CD4-positive, alpha-beta T cell treated with Interleukin-1 beta for 1 hour (primary cell): ENCODE results near the gene ASPRV1.

Experiments
- DNase-seq, 2 donors: peaks; one replicate each; pipeline ENCODE4 v3.0.0-alpha.2; 2020 to 2022

ASPRV1 gene

GRCh38 chr2:69988086-69988635, 26.7 kb upstream of the ASPRV1 start:
- DNase-seq = no peak

GRCh38 chr2:69986691-69987090, 25.3 kb upstream of the ASPRV1 start:
- no peak for DNase-seq

DNA sequence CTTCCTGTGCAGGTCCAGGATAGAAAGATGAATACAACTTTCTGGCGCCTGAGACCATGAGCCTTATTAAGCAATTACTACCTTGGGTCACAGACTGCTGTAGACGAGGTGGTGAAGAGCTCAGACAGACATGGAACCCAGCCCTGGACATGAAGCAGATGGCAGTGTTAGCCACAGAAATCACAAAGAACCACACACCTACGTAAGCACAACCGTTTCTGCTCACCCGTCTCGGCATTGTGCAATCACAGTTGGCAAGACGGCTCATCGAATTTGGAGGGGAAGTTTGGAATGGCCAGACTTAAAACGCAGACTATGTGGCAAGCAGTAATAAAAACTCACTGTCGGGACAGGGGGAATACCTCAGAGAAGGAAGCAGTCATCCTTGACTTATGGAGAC, 24.3 kb upstream of the ASPRV1 start:
- DNase-seq = peak; percentile 11 to 81

GRCh38 chr2:69985216-69985615, 23.8 kb upstream of the ASPRV1 start:
- no peak for DNase-seq

GRCh38 chr2:69983392-69983966, 22.0 kb upstream of the ASPRV1 start:
- no peak for DNase-seq

DNA sequence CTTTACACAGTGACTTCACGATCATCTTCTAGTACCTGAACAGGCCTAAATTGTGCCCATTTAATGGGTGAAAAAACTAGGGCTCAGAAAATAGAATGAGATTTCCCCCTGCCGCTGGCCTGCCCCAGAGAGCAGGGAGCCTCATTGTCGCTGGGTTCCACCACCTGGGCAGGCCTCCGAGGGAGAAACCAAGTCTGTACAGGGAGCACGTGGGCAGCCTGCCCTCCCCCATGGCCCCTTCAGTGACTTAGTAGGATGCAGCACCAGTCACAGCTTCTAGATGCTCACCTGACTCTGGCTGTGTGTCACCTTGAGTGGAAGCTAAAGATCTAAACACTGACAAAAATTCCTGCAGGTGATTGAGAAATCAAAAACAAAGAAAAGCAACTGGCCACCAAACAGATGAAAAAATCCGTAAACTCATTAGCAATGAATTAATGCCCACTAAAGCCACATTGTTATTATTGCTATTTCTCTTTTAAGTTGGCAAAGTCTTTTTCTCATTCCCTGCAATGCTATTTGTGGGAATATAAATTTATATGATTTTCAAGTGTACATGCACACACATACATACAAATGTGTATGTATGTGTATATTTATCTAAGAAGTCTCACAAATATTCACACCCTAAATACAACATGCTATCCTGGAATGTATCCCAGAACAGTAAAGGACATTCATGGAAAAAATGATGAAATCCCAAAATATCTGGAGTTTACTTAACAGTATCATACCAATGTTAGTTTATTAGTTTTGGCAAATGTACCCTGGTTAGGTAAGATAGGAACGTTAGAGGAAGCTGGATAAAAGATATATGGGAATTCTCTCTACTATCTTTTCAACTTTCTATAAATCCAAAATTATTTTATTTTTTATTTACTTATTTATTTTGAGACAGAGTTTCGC, 18.7 kb upstream of the ASPRV1 start:
- DNase-seq = no peak

GRCh38 chr2:69977906-69978482, 16.6 kb upstream of the ASPRV1 start:
- DNase-seq = no peak

- DNase-seq = peak in 1 of 2 donors; percentile 28
These were observed 15.8 kb upstream of the ASPRV1 start for GRCh38 chr2:69977186-69977585.

- DNase-seq = peak in 1 of 2 donors; percentile 37
These were observed 14.5 kb upstream of the ASPRV1 start for GRCh38 chr2:69975853-69976462.

GRCh38 chr2:69975136-69975852, 13.9 kb upstream of the ASPRV1 start:
- no peak for DNase-seq

DNA sequence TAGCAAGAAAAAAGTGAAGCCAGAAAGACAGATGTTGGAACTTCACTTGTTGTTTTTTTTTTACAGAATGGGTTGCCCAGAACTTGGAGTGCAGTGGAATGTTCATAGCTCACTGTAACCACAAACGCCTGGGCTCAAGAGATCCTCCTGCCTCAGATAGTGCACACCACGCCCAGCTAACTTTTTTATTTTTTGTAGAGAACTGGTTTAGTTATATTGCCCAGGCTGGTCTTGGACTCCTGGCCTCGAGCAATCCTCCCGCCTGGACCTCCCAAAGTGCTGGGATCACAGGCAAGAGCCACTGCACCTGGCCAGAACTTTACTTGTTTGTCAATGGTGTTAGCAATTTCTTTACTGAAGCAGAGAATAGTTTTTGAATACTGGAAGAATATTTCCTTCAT, 11.9 kb upstream of the ASPRV1 start:
- DNase-seq = no peak

DNA sequence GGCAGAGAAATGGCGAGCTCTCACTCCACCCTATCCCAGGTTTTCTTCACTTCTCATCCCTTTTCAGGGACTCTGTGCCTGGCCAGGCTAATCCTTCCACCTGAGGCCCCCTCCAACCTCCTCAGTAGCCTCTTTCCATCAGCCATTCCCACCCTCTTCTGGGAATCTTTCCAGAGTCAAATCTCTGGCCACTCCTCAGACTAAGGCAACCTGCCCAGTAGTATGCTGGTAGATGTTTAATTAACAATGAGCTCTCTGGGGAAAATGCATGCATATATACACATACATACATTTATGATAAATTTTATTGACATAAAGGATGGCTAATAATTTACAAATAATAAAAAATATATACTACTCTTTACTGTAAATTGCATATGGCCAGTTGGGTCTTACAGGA, 11.4 kb upstream of the ASPRV1 start:
- no peak for DNase-seq

DNA sequence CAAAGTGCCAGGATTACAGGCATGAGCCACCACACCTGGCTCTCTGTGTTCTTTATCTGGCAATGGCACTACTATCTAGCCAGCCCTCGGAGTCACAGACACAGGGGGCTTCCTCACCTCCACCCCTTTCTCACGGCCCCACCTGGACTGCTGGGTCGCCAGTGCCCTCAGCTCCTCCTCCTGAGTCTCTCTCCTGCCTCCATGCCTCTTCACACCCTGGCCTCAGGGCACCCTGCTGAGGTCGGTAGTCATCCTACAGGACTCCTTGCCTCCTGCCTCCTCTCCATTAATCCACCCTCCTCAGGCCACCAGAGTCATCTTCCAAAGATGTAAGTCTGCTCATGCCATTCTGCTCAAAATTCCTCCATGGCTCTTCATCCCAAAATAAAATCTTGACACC, 8.6 kb upstream of the ASPRV1 start:
- DNase-seq = no peak

GRCh38 chr2:69969126-69969983, 7.9 kb upstream of the ASPRV1 start:
- DNase-seq = no peak

DNA sequence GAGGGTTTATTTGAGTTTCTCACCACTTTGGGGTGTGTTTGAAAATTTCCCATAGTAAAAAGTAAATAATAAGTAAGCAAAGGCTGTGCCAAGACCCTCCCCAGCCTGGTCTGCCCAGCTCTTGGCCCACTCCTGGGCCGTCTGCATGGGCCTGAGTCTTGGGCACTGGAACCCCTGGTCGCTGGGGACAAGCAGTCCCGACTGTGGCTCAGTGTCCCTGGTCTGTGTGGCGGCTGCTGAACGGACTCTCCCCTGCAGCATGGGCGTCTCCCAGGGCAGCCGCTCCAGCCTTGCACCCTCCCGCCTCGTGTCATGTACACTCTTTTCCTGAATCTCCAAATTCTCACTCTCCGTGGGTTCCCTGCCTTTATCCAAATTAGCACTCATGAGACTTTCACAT, 7.2 kb upstream of the ASPRV1 start:
- no peak for DNase-seq

DNA sequence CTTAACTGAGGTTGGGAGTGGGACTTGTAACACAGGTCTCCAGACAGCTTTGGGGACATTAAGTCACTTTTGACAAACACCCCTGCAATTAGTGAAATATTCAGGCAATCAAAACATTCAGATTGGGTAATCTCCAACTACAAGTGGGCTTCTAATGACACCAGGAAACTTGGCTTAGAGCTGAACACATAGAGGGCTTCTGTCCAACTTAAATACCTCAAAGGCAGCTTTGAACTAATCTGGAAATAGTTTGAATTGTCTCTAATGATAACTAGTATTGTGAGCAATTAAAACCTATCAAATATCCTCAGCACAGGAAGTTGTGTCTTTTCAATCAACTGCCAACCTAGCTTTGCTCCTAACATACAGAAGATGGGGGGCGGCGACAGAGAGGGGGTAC, 5.1 kb upstream of the ASPRV1 start:
- DNase-seq = no peak

- DNase-seq = no peak
These were observed 4.5 kb upstream of the ASPRV1 start for GRCh38 chr2:69965756-69966445.

- DNase-seq = no peak
These were observed 3.0 kb upstream of the ASPRV1 start for GRCh38 chr2:69964353-69964841.

- no peak for DNase-seq
These were observed 1.7 kb upstream of the ASPRV1 start for GRCh38 chr2:69962986-69963730.

DNA sequence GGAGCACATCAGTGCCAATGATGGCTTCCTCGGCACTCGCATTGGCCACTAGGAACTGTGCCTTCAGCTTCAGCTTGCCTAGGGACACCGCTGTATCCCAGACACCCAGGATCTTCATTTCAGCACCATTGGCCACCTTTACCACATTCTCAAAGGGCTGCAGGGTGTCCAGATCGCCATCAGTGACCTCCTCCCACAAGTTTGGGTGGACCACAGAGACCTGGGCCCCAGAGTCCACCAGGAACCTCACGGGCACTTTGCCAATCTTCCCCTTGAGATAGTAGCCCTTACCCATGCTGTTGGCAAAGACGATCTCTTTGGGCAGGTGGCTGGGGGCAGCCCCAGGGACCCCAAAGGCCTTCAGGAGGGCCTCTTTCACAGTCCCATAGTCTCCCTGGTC, 610 bp downstream of the ASPRV1 start:
- no peak for DNase-seq
